ENCODE measurements around the gene EIF5AL1.

EIF5AL1 gene

DNA sequence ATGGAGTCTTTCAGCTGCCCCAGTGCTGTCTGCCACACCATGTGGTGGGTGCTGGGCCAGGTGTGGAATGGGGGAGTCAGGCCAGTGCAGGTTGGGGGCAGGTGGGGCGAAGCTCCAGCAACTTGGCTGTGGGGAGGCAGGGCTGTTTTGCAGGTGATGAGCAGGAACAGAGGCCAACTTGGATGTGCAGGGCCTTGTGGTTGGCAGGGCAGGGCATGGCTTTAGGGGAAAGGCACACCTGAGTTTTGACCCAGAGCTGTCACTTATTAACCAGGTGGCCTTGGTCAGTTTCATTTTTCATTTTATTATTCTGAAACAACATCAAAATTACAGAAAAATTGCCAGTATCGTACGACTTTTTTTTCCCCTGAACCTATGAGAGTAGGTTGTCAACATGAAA is 48.9 kb downstream of the EIF5AL1 start:
- no peak for DNase-seq

DNA sequence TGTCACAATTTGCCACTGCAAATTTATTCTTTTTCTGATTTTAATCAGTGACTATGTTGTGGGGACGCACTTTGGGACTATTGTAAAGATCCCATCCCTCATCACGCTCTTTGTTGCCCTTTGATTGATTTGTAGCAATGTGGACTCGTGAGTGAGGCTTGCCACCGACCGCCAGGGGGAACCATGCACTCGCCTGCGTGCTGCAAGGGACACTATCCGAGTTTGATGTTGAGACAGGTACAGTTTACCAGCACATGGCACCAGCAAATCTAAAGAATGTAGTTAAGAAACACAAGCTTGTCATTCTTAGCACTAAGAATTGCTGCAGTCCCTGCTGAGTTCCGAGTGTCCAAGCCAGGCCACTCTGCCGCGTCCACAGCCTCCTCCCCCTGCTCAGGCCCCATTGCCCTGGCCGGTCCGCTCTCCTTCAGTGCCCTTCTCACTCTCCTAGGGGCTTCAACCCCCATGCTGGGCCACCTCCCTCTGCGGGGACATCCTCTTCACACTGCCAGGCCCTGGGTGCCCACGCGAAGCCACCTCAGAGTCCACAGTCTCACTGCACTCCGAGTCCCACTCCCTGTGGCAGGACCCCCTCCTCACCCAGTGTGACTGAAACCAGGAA is 49.9 kb downstream of the EIF5AL1 start:
- DNase-seq = no peak

GRCh38 chr10:79563426-79563825 is 51.1 kb downstream of the EIF5AL1 start:
- no peak for DNase-seq

Data from cerebellar nuclear complex (tissue), 1 donor.